IPS-15b (cell line): Measurements from ENCODE around the gene COL9A1.
"Not testable (repeated sequence)": the region's sequence is repeated elsewhere in the genome, so short reads cannot be mapped to it uniquely, and the experiment has no call there.

Experiments
- H3K27me3 ChIP-seq: one replicate; pipeline ENCODE4 v1.6.1; 2013; ENCODE audit warnings: low read length; ENCODE audit not compliant: control insufficient read depth, insufficient read depth
- H3K36me3 ChIP-seq: one replicate; pipeline ENCODE4 v1.6.1; 2013; ENCODE audit warnings: low read length; ENCODE audit not compliant: control insufficient read depth, insufficient read depth
- H3K4me1 ChIP-seq: one replicate; pipeline ENCODE4 v1.6.1; 2013; ENCODE audit warnings: mild to moderate bottlenecking, low read length; ENCODE audit not compliant: control insufficient read depth, insufficient read depth
- H3K4me3 ChIP-seq: one replicate; pipeline ENCODE4 v1.5.1; 2013; ENCODE audit warnings: low read depth, low read length
- H3K9ac ChIP-seq: one replicate; pipeline ENCODE4 v1.6.1; 2013; ENCODE audit warnings: low read depth, mild to moderate bottlenecking, low read length
- H3K9me3 ChIP-seq: one replicate; pipeline ENCODE4 v1.6.1; 2013; ENCODE audit warnings: mild to moderate bottlenecking, low read length; ENCODE audit not compliant: control insufficient read depth, insufficient read depth

Gene COL9A1

DNA sequence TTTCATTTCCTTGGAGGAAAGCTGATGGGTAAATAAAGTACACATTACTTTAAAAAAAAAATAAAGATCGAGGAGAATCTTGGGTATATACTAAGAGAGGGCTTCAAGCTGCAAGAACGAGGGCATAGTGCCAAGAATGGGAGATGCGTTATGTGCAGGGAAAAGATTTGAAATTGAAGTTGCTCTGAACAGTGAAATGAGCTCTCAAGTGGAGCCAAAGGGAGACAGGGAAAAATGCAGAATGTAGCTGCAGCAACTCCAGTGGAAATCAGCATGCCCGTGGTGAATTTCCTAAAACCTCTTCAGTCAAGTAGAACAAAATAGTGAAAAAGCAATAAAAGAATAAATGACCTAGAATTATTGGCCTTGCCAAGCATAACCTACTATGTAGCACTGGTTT is 11.4 kb upstream of the COL9A1 start:
- Histone ChIP-seq H3K36me3 (no peaks in the 10 kb centered on the region), H3K9me3 (no peaks in the 10 kb centered on the region), H3K4me1 (peaks cover 2% of the 10 kb centered on the region), H3K4me3 (no peak overlapping the region), H3K27me3 (no peaks in the 10 kb centered on the region), H3K9ac (no peak overlapping the region)

DNA sequence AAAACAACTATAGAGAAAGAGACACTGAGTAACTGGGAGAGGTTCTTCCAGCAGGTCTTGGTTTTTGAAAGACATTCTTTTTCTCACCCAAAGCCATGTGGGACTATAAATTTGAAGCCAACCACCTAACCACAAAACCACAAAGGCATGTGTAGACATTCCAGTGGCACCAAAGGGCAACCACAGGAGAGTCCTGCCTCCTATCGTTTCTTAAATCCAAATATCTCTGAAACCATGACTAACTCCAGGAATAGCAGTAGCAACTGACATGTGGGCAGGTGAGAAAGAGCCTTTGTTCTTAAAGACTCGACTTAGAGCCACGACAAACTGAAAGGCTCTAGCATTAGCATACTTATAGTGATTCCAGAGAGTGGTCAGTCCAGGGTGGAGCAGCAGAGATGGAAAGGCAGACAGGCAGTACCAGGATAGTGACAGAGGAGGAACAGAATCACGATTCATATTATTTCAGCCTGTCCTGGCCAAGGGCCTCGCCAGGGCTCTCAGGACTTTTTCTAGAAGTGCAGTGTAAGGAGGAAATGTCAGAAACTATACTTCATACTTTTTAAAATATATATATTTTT is 9.4 kb upstream of the COL9A1 start:
- H3K27me3 ChIP-seq = no peaks in the 10 kb centered on the region
- H3K4me3 ChIP-seq = no peak overlapping the region
- peaks cover 2% of the 10 kb centered on the region for H3K4me1 ChIP-seq
- no peaks in the 10 kb centered on the region for H3K36me3 ChIP-seq
- H3K9me3 ChIP-seq = no peaks in the 10 kb centered on the region
- H3K9ac ChIP-seq = no peak overlapping the region

DNA sequence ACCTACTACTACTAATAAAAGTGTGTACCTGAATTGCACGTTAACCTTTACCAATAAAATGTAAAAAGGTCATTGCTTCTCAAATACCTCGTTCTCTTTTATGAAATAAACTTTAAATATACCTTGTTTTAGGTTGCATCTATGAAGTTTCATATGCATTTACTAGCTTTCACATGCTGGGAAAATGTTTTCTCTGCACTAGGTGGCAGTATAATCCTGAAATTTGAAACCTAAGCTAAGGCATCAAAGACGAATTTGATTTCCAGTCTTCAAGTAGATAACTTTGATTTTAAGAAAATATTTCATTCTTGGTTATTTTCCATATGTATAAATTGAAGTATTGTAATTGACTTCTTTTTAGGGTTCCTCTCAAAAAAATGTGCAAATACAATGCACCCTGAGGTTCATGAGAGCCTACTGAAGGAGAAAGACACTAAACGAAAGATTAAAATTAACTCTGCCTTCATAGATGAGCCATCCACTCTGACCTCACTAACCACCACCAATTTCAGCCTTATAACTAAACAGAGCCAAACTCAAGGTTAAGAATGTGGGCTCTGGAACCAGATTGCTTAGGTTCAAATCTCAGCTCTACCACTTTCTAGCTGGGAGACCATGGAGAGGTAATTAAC is 7.3 kb upstream of the COL9A1 start:
- H3K36me3 ChIP-seq = no peaks in the 10 kb centered on the region
- H3K9me3 ChIP-seq = no peaks in the 10 kb centered on the region
- H3K4me1 ChIP-seq = peaks cover 2% of the 10 kb centered on the region
- no peak overlapping the region for H3K9ac ChIP-seq
- no peak overlapping the region for H3K4me3 ChIP-seq
- H3K27me3 ChIP-seq = no peaks in the 10 kb centered on the region

DNA sequence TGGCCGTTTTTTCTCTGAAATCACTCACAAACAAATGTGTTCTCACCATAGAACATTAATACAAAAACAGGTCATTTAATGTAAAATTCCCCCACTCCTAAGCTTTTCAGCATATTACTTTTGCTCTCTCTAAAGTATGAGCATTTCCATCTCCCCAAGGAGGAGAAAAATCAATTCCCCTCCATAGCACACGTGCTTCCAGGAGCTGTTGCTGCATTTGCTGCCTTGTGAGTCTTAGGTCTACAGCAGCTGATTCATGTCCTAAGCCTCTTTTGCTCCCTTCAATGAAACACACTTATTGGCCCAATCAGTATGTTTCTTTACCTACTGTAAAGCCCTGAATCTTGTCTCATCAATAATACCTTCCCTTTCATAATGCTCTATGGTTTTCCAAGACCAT is 6.4 kb upstream of the COL9A1 start:
- H3K36me3 ChIP-seq = no peaks in the 10 kb centered on the region
- no peaks in the 10 kb centered on the region for H3K9me3 ChIP-seq
- H3K4me1 ChIP-seq = peaks cover 2% of the 10 kb centered on the region
- H3K9ac ChIP-seq = no peak overlapping the region
- no peaks in the 10 kb centered on the region for H3K27me3 ChIP-seq
- H3K4me3 ChIP-seq = no peak overlapping the region

DNA sequence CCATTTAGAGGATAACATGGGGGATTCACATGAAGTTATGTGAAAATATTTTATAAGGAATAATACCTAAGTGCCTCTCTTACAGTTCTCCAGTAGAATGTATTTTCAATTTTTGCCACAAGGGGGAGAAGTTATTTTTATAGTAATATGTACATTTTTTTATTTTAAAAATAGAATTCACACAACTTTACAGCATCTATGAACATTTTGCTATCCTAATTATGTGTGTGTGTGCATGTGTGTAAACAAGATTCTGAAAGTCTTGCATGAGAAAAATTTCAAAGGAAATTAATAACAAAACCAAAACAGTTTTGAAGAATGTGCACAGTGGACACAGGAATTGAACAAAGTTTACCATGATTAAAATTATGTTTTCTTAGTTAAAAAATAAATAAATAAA is 5.3 kb upstream of the COL9A1 start:
- not testable (repeated sequence) for H3K9me3 ChIP-seq, H3K9ac ChIP-seq, H3K4me1 ChIP-seq, H3K36me3 ChIP-seq, H3K27me3 ChIP-seq, H3K4me3 ChIP-seq

DNA sequence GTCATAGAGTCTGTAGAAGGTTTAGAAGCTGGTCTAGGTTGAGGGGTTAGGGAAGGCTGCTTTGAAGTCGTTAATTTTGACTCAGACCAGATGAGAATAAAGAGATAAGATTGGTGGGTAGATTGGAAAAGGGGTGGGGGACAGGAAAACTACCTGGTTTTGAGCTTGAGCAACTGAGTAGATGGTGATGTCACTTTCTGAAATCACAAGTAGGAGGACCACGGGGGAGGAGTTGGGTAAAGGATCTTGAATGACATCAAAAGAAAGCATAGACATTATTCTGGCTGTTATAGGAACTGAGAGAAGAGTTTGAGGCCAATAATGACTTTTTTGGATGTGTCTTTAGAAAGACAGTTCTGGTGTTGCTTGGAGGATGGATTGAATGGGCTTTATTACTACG is 4.1 kb upstream of the COL9A1 start:
- no peak overlapping the region for H3K9ac ChIP-seq
- no peaks in the 10 kb centered on the region for H3K27me3 ChIP-seq
- no peaks in the 10 kb centered on the region for H3K9me3 ChIP-seq
- no peaks in the 10 kb centered on the region for H3K36me3 ChIP-seq
- no peak overlapping the region for H3K4me3 ChIP-seq
- no peaks in the 10 kb centered on the region for H3K4me1 ChIP-seq

DNA sequence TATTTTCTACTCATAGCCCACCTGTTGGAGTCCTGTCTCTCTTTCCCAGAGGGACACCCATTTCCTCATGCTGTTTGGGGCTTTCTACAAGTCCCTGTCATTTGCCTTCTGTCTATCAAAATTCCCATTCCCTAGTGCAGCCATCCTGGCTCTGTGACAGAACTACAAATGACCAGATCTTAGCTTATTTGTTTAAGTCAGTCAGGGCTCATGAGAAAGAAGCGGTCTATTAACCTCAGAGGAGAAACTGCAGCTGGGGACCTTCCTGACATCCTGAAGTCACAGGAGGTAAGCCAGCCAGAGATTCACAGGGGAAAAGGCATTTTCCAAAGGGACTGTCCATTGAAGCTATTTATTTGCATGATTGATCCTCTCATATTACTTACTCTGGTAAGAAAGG is 1.7 kb upstream of the COL9A1 start:
- Histone ChIP-seq H3K4me3 (no peak overlapping the region), H3K4me1 (no peaks in the 10 kb centered on the region), H3K36me3 (no peaks in the 10 kb centered on the region), H3K9ac (no peak overlapping the region), H3K27me3 (no peaks in the 10 kb centered on the region), H3K9me3 (no peaks in the 10 kb centered on the region)

DNA sequence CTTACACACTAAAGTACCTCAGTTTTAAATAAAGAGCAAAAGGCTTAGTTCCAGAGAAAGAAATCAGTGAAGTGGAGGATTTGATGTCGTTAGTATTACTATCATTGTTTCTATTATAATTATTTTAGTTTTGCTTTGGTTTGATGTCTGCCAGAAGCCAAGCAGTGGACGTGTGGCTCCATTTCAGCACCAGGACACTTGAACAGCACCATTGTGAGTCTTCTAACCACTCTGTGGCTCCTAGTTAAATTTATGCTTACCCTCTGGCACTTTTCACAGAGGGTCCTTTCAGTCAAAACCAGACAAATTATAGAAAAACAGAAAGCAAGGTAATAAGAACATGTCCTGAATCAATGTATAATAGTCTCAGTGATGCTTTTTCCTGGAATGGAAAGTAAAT is 3.4 kb downstream of the COL9A1 start:
- H3K9me3 ChIP-seq = no peaks in the 10 kb centered on the region
- H3K36me3 ChIP-seq = no peaks in the 10 kb centered on the region
- no peaks in the 10 kb centered on the region for H3K27me3 ChIP-seq
- no peak overlapping the region for H3K9ac ChIP-seq
- H3K4me1 ChIP-seq = no peaks in the 10 kb centered on the region
- H3K4me3 ChIP-seq = no peak overlapping the region

DNA sequence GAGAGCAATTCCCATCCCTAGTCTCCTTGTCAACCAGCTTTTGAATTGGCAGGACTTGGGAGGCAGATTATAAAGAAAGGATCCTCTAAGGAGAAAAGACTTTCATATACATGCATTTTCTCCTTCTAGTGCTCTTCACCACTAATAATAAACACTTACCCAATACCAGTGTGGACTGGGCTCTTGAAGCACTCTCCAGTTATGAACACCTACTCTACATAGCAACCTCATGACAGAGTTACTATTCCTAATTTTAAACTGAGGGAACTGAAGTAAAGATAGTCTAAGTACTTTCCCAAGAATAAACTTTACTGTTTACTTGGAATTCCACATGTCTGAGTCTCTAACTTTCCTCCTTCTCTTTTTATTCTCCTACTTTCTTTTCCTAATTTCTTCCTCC is 4.8 kb downstream of the COL9A1 start:
- H3K27me3 ChIP-seq = no peaks in the 10 kb centered on the region
- H3K9me3 ChIP-seq = no peaks in the 10 kb centered on the region
- H3K36me3 ChIP-seq = no peaks in the 10 kb centered on the region
- no peak overlapping the region for H3K4me3 ChIP-seq
- no peaks in the 10 kb centered on the region for H3K4me1 ChIP-seq
- no peak overlapping the region for H3K9ac ChIP-seq

DNA sequence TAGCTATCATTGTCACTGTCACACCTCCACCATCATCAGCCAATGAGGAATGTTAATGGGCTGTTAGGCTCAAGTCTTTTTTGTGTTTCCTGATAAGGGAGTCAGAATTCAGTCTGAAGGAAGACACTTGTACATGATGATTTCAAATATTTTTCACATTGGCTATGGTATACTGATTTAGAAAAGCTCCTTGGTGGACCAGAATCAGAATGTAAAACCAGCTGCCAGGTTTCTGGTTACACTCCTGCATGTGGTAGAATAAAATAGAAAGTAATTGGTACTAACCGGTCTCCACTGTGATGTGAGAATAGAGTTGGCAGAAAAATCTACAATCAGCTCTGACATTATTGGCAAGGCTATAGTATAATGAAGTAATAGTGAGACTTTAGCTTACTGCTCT is 10.7 kb downstream of the COL9A1 start:
- H3K9me3 ChIP-seq = no peaks in the 10 kb centered on the region
- no peaks in the 10 kb centered on the region for H3K27me3 ChIP-seq
- no peaks in the 10 kb centered on the region for H3K4me1 ChIP-seq
- no peaks in the 10 kb centered on the region for H3K36me3 ChIP-seq
- H3K4me3 ChIP-seq = no peak overlapping the region
- no peak overlapping the region for H3K9ac ChIP-seq

DNA sequence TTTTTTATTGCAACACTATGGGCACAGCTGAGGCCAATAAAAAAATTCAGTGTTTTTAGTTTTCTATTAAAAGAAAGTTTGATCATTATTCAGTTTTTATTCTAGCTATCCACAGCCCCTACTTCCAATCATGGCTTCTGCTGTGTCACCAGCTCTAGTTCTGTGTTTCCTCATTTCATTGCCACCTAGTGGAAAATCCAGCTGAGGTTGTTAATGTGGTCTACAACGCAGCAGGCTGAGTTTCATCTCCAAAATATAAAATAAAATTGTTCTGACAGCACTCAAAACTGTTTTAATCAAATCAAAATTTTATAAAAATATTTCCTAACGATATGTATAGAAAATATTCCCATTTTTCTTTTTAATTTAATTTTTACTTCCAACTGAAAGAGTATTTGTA is 13.6 kb downstream of the COL9A1 start:
- H3K9me3 ChIP-seq = no peaks in the 10 kb centered on the region
- no peaks in the 10 kb centered on the region for H3K36me3 ChIP-seq
- H3K4me3 ChIP-seq = no peak overlapping the region
- H3K9ac ChIP-seq = no peak overlapping the region
- H3K27me3 ChIP-seq = peaks cover 4% of the 10 kb centered on the region
- H3K4me1 ChIP-seq = no peaks in the 10 kb centered on the region

DNA sequence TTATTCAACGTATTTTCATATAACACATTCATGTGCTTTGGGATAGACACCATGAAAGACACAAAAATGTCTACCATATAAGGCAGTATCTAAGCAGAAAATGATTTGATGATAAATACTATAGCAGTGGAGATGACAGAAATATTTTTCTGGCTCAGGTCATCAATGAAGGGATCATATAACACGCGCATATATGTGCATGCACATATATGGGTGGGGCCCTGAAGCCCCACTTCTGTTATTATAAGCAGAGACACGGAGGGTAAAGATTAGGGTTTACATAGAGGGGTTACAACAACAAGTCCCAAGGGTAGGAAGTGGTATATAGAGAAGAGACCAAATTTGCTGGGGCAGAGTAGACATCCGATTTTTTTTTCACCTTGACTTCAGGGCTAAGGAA is 16.0 kb downstream of the COL9A1 start:
- Histone ChIP-seq H3K9ac (no peak overlapping the region), H3K36me3 (no peaks in the 10 kb centered on the region), H3K9me3 (no peaks in the 10 kb centered on the region), H3K4me1 (peaks cover 2% of the 10 kb centered on the region), H3K27me3 (peaks cover 26% of the 10 kb centered on the region), H3K4me3 (no peak overlapping the region)
